HepG2 (cell line): ENCODE results near the gene WDR73. TPM values are rescaled to one million over a fixed set of nuclear protein-coding genes. Genes with fewer than 3 reads are reported as not detected.

Source experiments
- CHD2 ChIP-seq: IDR thresholded peaks from 2 replicates; pipeline ENCODE4 v1.6.1; 2011; ENCODE audit warnings: low read depth, low read length, improper control_type of control experiment
- FOXC1 ChIP-seq: sonication (generic); formaldehyde crosslinking; IDR thresholded peaks from 2 replicates; pipeline ENCODE4 v1.8.0; 2022; ENCODE audit warnings: mild to moderate bottlenecking, missing genetic modification reagents, borderline replicate concordance
- FOXM1 ChIP-seq: sonication (generic); formaldehyde crosslinking; IDR thresholded peaks from 2 replicates; pipeline ENCODE4 v1.5.0; 2020; ENCODE audit warnings: missing genetic modification reagents
- GATAD2A ChIP-seq: IDR thresholded peaks from 2 replicates; pipeline ENCODE4 v1.6.1; 2016
- HNF4G ChIP-seq, 2 experiments: sonication (generic) in 1 of 2; formaldehyde crosslinking in 1 of 2; IDR thresholded peaks; 2 replicates each; pipeline versions ENCODE4 v1.4.0 to v1.6.1; 2011 to 2020; ENCODE audit warnings: borderline replicate concordance in 2 of 2, low read depth in 2 of 2, mild to moderate bottlenecking in 2 of 2, low read length in 1 of 2, missing genetic modification reagents in 1 of 2, moderate library complexity in 1 of 2
- HOXA3 ChIP-seq: sonication (generic); formaldehyde crosslinking; IDR thresholded peaks from 2 replicates; pipeline ENCODE4 v1.5.0; 2020; ENCODE audit warnings: missing genetic modification reagents
- KDM4B ChIP-seq: sonication (generic); formaldehyde crosslinking; IDR thresholded peaks from 2 replicates; pipeline ENCODE4 v1.4.0; 2020; ENCODE audit warnings: missing genetic modification reagents
- MYNN ChIP-seq: sonication (generic); formaldehyde crosslinking; IDR thresholded peaks from 2 replicates; pipeline ENCODE4 v1.4.0; 2020; ENCODE audit warnings: mild to moderate bottlenecking, low read depth, missing genetic modification reagents
- POLR2G ChIP-seq: fragments of 200-400 bp; formaldehyde crosslinking; IDR thresholded peaks from 2 replicates; pipeline ENCODE4 v1.6.1; 2018; ENCODE audit warnings: mild to moderate bottlenecking, low read depth, low read length, moderate library complexity
- SALL2 ChIP-seq: sonication (generic); formaldehyde crosslinking; IDR thresholded peaks from 2 replicates; pipeline ENCODE4 v1.8.1; 2023; ENCODE audit warnings: mild to moderate bottlenecking, missing genetic modification reagents, inconsistent platforms
- SAP130 ChIP-seq: IDR thresholded peaks from 2 replicates; pipeline ENCODE4 v1.6.1; 2016; ENCODE audit warnings: low read depth
- SOX6 ChIP-seq, 2 experiments: fragments of 450-650 bp in 1 of 2; sonication (generic) in 1 of 2; formaldehyde crosslinking in 1 of 2; IDR thresholded peaks; 2 replicates each; pipeline versions ENCODE4 v1.4.0 to v1.6.1; 2017 to 2020; ENCODE audit warnings: antibody characterized with exemption in 1 of 2, mild to moderate bottlenecking in 1 of 2, missing genetic modification reagents in 1 of 2
- ZBTB42 ChIP-seq: sonication (generic); formaldehyde crosslinking; IDR thresholded peaks from 2 replicates; pipeline ENCODE4 v1.5.0; 2020; ENCODE audit warnings: mild to moderate bottlenecking, missing genetic modification reagents
- ZNF441 ChIP-seq: sonication (generic); formaldehyde crosslinking; IDR thresholded peaks from 2 replicates; pipeline ENCODE4 v1.7.0; 2021; ENCODE audit warnings: missing genetic modification reagents, borderline replicate concordance
- ZNF501 ChIP-seq: sonication (generic); formaldehyde crosslinking; IDR thresholded peaks from 2 replicates; pipeline ENCODE4 v1.5.1; 2020; ENCODE audit warnings: mild to moderate bottlenecking, moderate library complexity, missing genetic modification reagents
- ZNF547 ChIP-seq: sonication (generic); formaldehyde crosslinking; IDR thresholded peaks from 2 replicates; pipeline ENCODE4 v1.5.1; 2020; ENCODE audit warnings: mild to moderate bottlenecking, missing genetic modification reagents
- ZNF619 ChIP-seq: sonication (generic); formaldehyde crosslinking; IDR thresholded peaks from 2 replicates; pipeline ENCODE4 v1.4.0; 2020; ENCODE audit warnings: mild to moderate bottlenecking, missing genetic modification reagents
- ZNF709 ChIP-seq: sonication (generic); formaldehyde crosslinking; IDR thresholded peaks from 2 replicates; pipeline ENCODE4 v1.5.0; 2020; ENCODE audit warnings: mild to moderate bottlenecking, missing genetic modification reagents
- ZNF772 ChIP-seq: sonication (generic); formaldehyde crosslinking; IDR thresholded peaks from 2 replicates; pipeline ENCODE4 v1.5.0; 2020; ENCODE audit warnings: mild to moderate bottlenecking, missing genetic modification reagents
- ZNF788 ChIP-seq: sonication (generic); formaldehyde crosslinking; IDR thresholded peaks from 2 replicates; pipeline ENCODE4 v1.5.0; 2020; ENCODE audit warnings: mild to moderate bottlenecking, missing genetic modification reagents, borderline replicate concordance
- ZNF883 ChIP-seq: sonication (generic); formaldehyde crosslinking; IDR thresholded peaks from 2 replicates; pipeline ENCODE4 v1.5.1; 2020; ENCODE audit warnings: mild to moderate bottlenecking, missing genetic modification reagents; ENCODE audit errors: not compliant biosample characterization
- ZSCAN20 ChIP-seq: sonication (generic); formaldehyde crosslinking; IDR thresholded peaks from 2 replicates; pipeline ENCODE4 v1.4.0; 2020; ENCODE audit warnings: missing genetic modification reagents, mild to moderate bottlenecking, borderline replicate concordance
- ZSCAN25 ChIP-seq: sonication (generic); formaldehyde crosslinking; IDR thresholded peaks from 2 replicates; pipeline ENCODE4 v1.8.0; 2022; ENCODE audit warnings: mild to moderate bottlenecking, missing genetic modification reagents
- polyA plus RNA-seq, 8 experiments: library from polyadenylated mRNA; depleted of rRNA in 3 of 8; stranded (reverse) in 7 of 8; unstranded in 1 of 8; fragments of >200 nt; fragmentation: Illumina TruSeq in 4 of 8; extraction: Trizol in 4 of 8; gene quantifications; 2 replicates each; pipeline versions ENCODE4 v1.2.1 to v1.2.3, GENCODE V29; 2011 to 2016; ENCODE audit warnings: low read depth in 4 of 8, missing spikeins in 1 of 8, mixed read lengths in 1 of 8; ENCODE audit not compliant: insufficient read depth in 1 of 8
- total RNA-seq, 5 experiments: library from RNA; depleted of rRNA; stranded (reverse); fragments of >200 nt; fragmentation: Illumina TruSeq; extraction: Trizol; gene quantifications; 2 replicates each; pipeline ENCODE4 v1.2.3, GENCODE V29; 2016; ENCODE audit warnings: low read depth in 1 of 5
- TF ChIP-seq, protein P1 (sequence below): sonication (generic); formaldehyde crosslinking; IDR thresholded peaks from 2 replicates; pipeline ENCODE4 v1.8.0; 2022; ENCODE audit warnings: missing genetic modification reagents, mild to moderate bottlenecking, borderline replicate concordance
- TF ChIP-seq, protein P2 (sequence below): sonication (generic); formaldehyde crosslinking; IDR thresholded peaks from 2 replicates; pipeline ENCODE4 v1.4.0; 2020; ENCODE audit warnings: missing genetic modification reagents, borderline replicate concordance

WDR73 gene
- total and polyA plus RNA-seq, 2 of the 13 experiments (the other 11 are each of a cell fraction or from before 2014, with no cell fraction given), result 20.0 to 35.5 TPM

DNA sequence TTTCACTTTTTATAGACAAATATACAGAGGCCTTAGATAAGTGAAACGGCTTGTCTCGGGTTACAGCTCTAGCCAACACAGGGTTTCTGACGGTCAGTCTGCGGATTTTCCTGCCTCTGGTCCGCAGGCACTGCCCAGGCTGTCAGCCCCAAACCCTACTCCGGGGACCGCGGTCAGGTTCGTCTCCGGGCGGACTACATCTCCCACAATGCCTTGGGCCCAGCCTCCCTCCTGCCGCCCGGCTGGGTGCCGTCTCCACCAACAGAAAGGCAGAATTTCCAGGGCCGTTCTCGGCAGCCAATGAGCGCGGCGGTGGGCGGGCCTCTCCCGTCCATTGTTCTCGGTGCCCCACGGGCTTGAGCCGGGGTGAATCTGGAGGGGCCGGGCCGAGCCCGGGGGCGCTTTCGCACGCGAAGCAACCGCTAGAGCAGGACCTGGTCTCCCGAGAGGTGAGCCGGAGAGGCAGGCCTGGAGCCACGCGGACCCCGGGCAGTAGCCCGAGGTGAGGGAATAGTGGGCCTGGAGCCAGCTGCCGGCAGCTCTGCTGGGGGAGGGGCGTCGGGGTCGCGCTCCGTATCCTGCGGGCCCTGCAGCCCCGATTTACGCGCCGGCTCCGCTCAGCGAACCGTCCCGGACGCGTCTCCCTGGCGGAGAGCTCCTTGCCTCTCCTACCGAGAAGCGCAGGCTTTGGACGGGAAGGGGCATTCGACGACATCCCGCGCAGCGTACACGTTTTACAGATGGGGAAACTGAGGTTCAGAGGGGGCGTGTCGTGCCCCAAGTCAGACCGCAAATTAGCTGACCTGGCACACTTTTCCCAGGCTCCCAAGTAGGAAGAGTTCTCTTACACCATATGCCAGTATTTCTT is 53.2 kb downstream of the WDR73 start, which contains the start of gene ZSCAN2 (continued):
- TF ChIP-seq, protein P1, sequence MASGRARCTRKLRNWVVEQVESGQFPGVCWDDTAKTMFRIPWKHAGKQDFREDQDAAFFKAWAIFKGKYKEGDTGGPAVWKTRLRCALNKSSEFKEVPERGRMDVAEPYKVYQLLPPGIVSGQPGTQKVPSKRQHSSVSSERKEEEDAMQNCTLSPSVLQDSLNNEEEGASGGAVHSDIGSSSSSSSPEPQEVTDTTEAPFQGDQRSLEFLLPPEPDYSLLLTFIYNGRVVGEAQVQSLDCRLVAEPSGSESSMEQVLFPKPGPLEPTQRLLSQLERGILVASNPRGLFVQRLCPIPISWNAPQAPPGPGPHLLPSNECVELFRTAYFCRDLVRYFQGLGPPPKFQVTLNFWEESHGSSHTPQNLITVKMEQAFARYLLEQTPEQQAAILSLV (CRISPR knock-in tag), result 0 out of 2 replicates have a peak, but pooled peaks have one; percentile 39
- TF ChIP-seq ZNF619 (no peak), FOXC1 (CRISPR knock-in tag) (0 out of 2 replicates have a peak, but pooled peaks have one; percentile 15), ZSCAN20 (no peak), FOXM1 (CRISPR knock-in tag) (no peak), SALL2 (0 out of 2 replicates have a peak, but pooled peaks have one; percentile 52), MYNN (CRISPR knock-in tag) (0 out of 2 replicates have a peak, but pooled peaks have one; percentile 15), ZSCAN25 (peak; percentile 71), SOX6 (IDR thresholded peaks at IDR 0.05) (no peak), SOX6 (CRISPR knock-in tag; IDR thresholded peaks at IDR 0.05) (peak; percentile 92), ZNF883 (CRISPR knock-in tag) (peak; percentile 25), HNF4G (IDR thresholded peaks at IDR 0.05; ENCODE audit: borderline replicate concordance, low read depth, low read length) (no peak), HNF4G (CRISPR knock-in tag; IDR thresholded peaks at IDR 0.05; ENCODE audit: borderline replicate concordance, low read depth) (0 out of 2 replicates have a peak, but pooled peaks have one; percentile 7), CHD2 (peak; percentile 46; the same call in 1 of the 2 replicates), ZNF709 (CRISPR knock-in tag) (peak; percentile 64; the same call in 1 of the 2 replicates), POLR2G (peak; percentile 83), SAP130 (CRISPR knock-in tag) (peak; percentile 82), ZNF788 (0 out of 2 replicates have a peak, but pooled peaks have one; percentile 23), KDM4B (CRISPR knock-in tag) (0 out of 2 replicates have a peak, but pooled peaks have one; percentile 26), ZNF441 (CRISPR knock-in tag) (0 out of 2 replicates have a peak, but pooled peaks have one; percentile 67), ZNF772 (peak; percentile 62; the same call in 1 of the 2 replicates), ZBTB42 (CRISPR knock-in tag) (no peak), GATAD2A (CRISPR knock-in tag) (peak; percentile 35; the same call in 1 of the 2 replicates), ZNF501 (peak; percentile 78), ZNF547 (CRISPR knock-in tag) (peak; percentile 25; the same call in 1 of the 2 replicates), HOXA3 (CRISPR knock-in tag) (peak; percentile 65; the same call in 1 of the 2 replicates)
- TF ChIP-seq, protein P2, sequence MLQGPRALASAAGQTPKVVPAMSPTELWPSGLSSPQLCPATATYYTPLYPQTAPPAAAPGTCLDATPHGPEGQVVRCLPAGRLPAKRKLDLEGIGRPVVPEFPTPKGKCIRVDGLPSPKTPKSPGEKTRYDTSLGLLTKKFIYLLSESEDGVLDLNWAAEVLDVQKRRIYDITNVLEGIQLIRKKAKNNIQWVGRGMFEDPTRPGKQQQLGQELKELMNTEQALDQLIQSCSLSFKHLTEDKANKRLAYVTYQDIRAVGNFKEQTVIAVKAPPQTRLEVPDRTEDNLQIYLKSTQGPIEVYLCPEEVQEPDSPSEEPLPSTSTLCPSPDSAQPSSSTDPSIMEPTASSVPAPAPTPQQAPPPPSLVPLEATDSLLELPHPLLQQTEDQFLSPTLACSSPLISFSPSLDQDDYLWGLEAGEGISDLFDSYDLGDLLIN, result peak; percentile 16; the same call in 1 of the 2 replicates
